Measurements from ENCODE around the gene SPEN.
"Not testable (repeated sequence)": the region's sequence is repeated elsewhere in the genome, so short reads cannot be mapped to it uniquely, and the experiment has no call there.

SPEN gene

DNA sequence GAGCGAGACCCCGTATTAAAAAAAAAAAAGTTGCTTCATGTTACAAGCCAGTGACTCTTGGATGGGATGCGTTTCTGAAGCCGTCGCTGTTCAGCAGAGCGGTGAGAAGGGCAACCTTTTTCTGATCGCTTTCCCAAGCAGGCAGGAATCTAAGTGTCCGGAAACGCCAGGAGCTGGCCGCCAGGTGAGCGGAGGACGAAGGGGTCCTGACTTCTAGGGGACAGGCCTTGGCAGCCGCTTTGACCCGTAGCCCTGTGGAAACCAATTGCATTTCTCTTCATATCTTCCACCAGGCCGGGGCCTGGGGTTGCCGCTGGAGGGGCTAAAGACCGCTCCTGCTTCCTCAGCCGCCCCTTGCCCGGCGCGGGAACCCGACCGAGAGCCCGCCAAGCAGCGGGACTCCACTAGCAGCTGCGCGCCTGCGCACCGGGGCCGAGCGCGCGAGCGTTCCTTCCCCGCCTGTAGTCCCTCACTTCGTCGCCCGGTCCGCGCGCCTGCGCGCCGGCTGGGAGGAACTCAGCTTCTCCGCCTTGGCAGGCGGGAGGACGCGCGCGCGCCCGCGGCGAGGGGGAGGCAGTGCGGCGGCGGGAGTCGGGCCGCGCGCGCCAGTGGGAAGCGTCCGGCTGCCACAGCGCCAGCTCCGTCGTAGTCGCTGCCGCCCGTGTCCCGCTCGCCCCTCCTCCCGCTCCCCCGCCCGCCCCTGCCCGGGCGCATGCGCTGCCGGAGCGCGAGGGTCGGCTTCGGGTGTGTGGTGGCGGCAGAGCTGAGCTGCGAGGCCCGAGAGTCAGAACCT, at the start of gene SPEN:
TSS of gene SPEN (plus strand) at position 608 of the 793 bp plus-strand sequence. CDS start 361 bp downstream, outside the sequence.
- peak within 1 kb of the TSS; percentile 87 for H3K4me3 ChIP-seq (ENCODE audit: low read depth, low read length)

- no peak overlapping the region for H3K4me3 ChIP-seq (ENCODE audit: low read depth, low read length)
Measured at GRCh38 chr1:15799004-15799867, 48.3 kb upstream of the SPEN start.

- H3K4me3 ChIP-seq (ENCODE audit: low read depth, low read length) = no peak overlapping the region
Measured at GRCh38 chr1:15799928-15800835, 47.3 kb upstream of the SPEN start.

- no peak overlapping the region for H3K4me3 ChIP-seq (ENCODE audit: low read depth, low read length)
Measured at GRCh38 chr1:15802234-15802965, 45.1 kb upstream of the SPEN start.

DNA sequence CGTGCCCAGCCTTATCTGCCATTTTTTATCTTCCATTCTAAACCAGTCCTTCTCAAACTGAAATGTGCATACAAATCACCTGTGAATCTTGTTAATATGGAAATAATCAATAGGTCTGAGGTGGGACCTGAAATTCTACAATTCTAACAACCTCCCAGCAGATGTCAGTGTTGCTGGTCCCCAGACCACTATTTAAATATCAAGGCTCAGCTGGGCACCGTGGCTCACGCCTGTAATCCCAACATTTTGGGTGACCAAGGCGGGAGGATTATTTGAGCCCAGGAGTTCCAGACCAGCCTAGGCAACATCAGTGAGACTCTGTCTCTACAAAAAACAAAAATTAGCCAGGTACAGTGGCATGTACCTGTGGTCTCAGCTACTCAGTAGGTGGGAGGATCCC, 44.1 kb upstream of the SPEN start:
- no peak overlapping the region for H3K4me3 ChIP-seq (ENCODE audit: low read depth, low read length)

DNA sequence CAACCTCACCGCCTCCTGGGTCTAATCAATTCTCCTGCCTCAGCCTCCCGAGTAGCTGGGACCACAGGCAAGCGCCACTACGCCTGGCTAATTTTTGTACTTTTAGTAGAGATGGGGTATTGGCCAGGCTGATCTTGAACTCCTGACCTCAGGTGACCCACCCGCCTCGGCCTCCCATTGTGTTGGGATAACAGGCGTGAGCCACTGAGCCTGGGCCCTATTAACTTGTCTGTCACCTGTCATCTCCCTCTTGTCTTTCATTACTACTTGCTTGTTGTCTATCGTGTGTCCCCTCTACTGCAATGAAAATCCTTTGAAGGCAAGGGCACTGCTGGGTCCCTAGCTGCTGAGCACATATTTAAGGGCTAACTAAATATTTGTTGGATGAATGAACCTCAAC, 43.4 kb upstream of the SPEN start:
- H3K4me3 ChIP-seq (ENCODE audit: low read depth, low read length) = no peak overlapping the region

DNA sequence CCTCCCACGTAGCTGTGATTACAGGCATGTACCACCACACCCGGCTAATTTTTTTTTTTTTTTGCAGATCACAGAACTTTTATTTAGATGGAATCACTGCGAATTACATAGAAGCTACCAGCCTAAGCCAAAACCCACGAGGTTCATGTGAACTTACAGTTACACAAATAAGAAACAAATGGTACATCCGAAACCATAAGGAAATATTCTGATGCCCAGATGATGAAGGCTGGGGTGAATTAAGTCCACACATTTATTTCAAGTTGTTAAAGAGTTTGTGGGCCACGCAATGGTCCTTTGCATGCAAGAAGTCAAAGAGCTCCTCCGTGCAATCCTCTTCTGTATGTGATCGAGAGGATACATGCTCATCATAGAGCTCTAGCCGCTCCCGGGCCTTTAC, 40.4 kb upstream of the SPEN start:
- H3K4me3 ChIP-seq (ENCODE audit: low read depth, low read length) = no peak overlapping the region

DNA sequence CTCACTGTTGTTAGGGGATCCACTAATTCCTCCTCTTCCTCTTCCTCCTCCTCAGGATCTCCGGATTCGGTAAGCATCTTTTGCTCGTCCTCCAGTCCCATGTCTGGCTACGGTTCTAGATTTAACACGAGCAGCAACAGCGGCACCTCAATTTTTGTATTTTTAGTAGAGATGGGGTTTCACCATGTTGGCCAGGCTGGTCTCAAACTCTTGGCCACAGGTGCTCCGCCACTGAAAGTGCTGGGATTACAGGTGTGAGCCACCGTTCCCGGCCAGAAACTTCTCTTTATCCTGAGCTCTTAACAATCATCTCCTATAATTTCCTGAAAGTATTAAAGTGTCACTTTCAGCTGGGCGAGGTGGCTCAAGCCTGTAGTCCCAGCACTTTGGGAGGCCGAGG, 40.0 kb upstream of the SPEN start, which contains the start of gene UQCRHL:
TSS of gene UQCRHL (minus strand) at position 101 of the 400 bp plus-strand sequence. CDS start at position 101, 0 bp downstream.
- not testable (repeated sequence) for H3K4me3 ChIP-seq (ENCODE audit: low read depth, low read length)

DNA sequence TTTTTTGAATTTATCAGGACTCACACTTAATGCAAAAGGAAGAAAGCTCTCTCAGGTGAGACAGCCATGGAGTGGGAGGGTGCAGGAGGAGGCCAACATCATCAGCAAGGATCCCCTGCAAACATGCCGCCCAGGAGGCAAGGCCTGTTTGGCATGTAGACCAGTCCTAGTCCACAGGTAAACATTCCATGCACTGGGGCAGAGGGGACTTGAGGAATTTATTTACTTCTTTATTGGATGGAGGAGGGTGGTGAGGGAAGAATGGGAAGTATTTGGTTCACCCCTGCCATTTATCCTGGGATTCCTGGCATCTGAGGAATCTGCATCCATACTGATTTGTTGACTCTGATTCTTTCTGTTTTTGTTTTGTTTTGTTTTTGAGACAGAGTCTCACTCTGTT, 38.6 kb upstream of the SPEN start:
- H3K4me3 ChIP-seq (ENCODE audit: low read depth, low read length) = no peak overlapping the region

DNA sequence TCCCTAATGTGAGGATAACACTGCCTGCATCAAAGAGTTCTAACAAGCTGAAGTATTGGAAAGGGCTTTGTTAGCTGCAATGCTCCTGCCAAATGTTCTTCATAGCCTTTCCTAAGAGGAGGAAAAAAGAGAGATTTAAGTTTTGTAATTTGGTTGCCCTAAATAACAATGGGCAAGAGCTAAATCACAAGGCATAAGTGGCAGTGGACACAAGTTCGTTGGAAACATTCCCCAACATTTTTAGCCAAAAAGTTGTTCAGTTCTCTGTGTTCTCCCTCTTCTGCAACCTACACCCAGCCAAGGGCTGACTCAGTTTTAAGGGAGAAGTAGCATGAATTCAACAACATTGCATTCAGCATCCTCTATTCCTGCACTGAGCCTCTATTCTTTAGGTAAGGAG, 37.4 kb upstream of the SPEN start:
- no peak overlapping the region for H3K4me3 ChIP-seq (ENCODE audit: low read depth, low read length)

GRCh38 chr1:15816674-15817073, 30.8 kb upstream of the SPEN start:
- no peak overlapping the region for H3K4me3 ChIP-seq (ENCODE audit: low read depth, low read length)

- no peak overlapping the region for H3K4me3 ChIP-seq (ENCODE audit: low read depth, low read length)
Measured at GRCh38 chr1:15820478-15820877, 27.0 kb upstream of the SPEN start.

DNA sequence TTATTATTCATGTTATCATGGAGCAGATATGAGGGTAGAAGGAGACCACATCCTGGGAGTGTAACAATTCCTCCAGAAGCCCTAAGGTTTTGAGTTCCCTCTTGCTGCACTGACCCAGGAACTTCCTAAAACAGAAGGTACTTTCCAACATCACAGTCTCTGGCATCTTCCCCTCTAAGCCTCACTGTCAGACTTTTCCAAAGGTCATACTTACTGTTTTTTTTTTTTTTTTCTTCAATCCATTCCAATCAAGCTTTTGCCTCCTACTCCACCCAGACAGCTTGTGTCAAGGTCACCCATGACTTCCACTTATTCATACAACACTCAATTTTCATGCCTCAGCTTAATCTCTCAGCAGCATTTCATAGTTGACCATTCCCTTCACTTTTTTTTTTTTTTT, 21.7 kb upstream of the SPEN start:
- no peak overlapping the region for H3K4me3 ChIP-seq (ENCODE audit: low read depth, low read length)

- H3K4me3 ChIP-seq (ENCODE audit: low read depth, low read length) = no peak overlapping the region
Measured at GRCh38 chr1:15826810-15827507, 20.5 kb upstream of the SPEN start.

GRCh38 chr1:15827567-15827966, 19.9 kb upstream of the SPEN start:
- H3K4me3 ChIP-seq (ENCODE audit: low read depth, low read length) = not testable (repeated sequence)

GRCh38 chr1:15828931-15829330, 18.6 kb upstream of the SPEN start:
- not testable (repeated sequence) for H3K4me3 ChIP-seq (ENCODE audit: low read depth, low read length)

- no peak overlapping the region for H3K4me3 ChIP-seq (ENCODE audit: low read depth, low read length)
Measured at GRCh38 chr1:15830258-15830657, 17.2 kb upstream of the SPEN start.

GRCh38 chr1:15833069-15833679, 14.3 kb upstream of the SPEN start:
- H3K4me3 ChIP-seq (ENCODE audit: low read depth, low read length) = no peak overlapping the region

- peak overlapping the region; percentile 78 for H3K4me3 ChIP-seq (ENCODE audit: low read depth, low read length)
Measured at GRCh38 chr1:15833842-15834405, 13.6 kb upstream of the SPEN start.

All from iPS-11a (cell line).